HG02885 (cell line): ENCODE data around the gene LONP1.
A peak's percentile ranks its signal among the peaks of the same experiment; 100 is the strongest.
"Not testable (repeated sequence)": the region's sequence is repeated elsewhere in the genome, so short reads cannot be mapped to it uniquely, and the experiment has no call there.

Source experiments
- ATAC-seq: cut with Tn5 transposase; IDR thresholded peaks from one replicate; pipeline ENCODE4 v1.9.1; 2021; ENCODE audit warnings: mild to moderate bottlenecking; ENCODE audit not compliant: unreplicated experiment, poor library complexity

Gene LONP1, protein sequence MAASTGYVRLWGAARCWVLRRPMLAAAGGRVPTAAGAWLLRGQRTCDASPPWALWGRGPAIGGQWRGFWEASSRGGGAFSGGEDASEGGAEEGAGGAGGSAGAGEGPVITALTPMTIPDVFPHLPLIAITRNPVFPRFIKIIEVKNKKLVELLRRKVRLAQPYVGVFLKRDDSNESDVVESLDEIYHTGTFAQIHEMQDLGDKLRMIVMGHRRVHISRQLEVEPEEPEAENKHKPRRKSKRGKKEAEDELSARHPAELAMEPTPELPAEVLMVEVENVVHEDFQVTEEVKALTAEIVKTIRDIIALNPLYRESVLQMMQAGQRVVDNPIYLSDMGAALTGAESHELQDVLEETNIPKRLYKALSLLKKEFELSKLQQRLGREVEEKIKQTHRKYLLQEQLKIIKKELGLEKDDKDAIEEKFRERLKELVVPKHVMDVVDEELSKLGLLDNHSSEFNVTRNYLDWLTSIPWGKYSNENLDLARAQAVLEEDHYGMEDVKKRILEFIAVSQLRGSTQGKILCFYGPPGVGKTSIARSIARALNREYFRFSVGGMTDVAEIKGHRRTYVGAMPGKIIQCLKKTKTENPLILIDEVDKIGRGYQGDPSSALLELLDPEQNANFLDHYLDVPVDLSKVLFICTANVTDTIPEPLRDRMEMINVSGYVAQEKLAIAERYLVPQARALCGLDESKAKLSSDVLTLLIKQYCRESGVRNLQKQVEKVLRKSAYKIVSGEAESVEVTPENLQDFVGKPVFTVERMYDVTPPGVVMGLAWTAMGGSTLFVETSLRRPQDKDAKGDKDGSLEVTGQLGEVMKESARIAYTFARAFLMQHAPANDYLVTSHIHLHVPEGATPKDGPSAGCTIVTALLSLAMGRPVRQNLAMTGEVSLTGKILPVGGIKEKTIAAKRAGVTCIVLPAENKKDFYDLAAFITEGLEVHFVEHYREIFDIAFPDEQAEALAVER

DNA sequence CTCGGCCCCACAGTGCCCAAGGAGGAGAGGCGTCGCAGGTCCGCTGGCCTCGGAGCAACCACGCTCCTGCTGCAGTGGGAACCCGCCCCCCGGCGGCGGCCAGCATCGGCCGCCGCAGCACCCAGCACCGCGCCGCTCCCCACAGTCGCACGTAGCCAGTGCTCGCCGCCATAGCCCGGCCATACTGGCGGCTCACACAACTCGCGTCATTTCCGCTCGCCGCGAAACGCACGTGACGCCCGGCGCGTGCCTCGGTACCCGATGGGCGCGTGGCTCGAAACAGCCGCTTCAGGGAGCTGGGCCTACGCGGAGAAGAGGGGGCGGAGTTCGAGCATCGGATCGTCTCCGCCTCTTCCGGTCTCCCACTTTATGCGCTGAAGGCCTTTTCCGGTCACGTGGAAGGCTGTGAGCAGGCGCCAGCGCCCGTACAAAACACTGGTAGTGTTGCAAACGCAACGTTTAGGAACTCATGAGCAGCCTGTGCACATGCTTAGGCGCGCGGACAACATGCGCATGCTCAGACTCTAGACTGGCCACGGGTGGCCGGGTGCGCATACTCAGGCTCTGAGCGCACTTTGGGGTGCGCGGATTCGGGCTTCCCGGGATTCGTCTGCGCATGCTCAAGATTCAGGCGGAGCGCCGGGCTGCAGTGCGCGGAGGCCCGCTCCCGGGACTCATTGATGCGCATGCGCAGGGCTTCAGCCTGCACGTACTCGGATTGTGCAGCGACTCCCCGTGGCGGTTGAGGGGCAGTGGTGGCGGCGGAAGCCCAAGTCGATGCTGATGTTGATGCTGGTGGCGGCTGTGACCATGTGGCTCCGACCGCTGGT is at the start of gene LONP1, which contains the start of gene CATSPERD:
TSS of gene LONP1 (minus strand) at position 186 of the 830 bp plus-strand sequence. CDS start at position 172, 14 bp downstream.
TSS of gene CATSPERD (plus strand) at position 677 of the 830 bp plus-strand sequence. CDS start at position 778, 101 bp downstream.
- ATAC-seq = peak; percentile 89

DNA sequence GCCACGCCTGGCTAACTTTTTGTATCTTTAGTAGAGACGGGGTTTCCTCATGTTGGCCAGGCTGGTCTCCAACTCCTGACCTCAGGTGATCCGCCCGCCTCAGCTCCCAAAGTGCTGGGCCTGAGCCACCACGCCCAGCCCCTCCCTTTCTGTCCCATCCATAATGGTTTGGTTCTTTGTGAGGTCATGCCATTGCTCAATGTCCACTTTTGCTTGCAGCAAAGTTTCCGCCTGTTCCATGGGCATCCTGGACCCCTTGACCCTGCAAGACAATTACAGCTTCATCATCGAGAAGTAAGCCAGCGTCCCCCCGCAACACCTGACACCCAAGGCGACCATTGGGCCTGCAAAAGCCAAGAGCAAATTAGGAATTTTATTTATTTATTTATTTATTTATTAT is 48.0 kb upstream of the LONP1 start:
- no peak for ATAC-seq

DNA sequence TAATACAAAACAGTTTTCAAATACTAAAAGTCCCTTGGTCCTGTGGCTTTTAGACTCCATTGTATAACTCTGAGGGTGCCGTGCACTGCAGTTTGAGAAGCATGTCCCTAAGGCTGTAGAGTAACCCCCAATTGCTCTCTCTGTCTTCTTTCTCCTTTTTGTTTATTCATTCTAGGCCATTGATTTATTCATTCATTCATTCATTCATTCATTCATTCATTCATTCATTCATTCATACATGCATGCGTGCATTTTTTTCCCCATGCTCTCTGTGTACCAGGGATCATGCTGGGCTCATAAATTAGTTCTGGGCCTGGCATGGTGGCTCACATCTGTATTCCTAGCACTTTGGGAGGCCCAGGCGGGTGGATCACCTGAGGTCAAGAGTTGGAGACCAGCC is 45.3 kb upstream of the LONP1 start:
- ATAC-seq = no peak

GRCh38 chr19:5762608-5763217 is 42.8 kb upstream of the LONP1 start:
- ATAC-seq = no peak

DNA sequence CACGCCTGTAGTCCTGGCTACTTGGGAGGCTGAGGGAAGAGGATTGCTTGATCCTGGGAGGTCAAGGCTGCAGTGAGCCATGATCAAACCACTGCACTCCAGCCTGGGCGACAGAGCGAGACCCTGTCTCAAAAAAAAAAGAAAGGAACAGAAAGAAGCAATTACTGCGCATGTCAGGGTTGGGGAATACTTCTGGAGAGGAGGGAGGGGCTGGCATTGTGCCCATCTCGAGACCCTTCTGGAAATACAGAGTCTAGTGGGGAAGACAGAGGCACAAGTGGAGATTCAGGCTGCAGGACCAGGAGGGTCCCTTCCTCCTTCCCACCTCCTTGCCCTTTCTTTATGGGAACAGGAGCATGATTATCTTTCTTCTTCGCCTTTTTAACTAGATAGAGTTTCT is 33.8 kb upstream of the LONP1 start:
- ATAC-seq = no peak

DNA sequence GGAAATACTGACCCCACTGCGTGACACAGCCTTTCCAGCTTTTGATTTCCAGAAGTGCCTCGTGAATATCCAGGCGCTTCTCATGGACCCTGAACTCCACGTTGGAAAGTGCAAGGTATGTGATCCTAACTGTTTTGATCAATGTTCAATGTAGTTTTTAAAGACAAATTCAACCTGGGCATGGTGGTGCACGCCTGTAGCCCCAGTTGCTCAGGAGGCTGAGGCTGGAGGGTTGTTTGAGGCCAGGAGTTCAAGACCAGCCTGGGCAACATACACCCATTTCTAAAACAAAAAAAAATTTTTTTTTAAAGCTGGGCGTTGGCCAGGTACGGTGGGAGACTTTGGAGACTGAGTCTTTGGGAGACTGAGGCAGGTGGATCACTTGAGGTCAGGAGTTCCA is 31.8 kb upstream of the LONP1 start:
- no peak for ATAC-seq

DNA sequence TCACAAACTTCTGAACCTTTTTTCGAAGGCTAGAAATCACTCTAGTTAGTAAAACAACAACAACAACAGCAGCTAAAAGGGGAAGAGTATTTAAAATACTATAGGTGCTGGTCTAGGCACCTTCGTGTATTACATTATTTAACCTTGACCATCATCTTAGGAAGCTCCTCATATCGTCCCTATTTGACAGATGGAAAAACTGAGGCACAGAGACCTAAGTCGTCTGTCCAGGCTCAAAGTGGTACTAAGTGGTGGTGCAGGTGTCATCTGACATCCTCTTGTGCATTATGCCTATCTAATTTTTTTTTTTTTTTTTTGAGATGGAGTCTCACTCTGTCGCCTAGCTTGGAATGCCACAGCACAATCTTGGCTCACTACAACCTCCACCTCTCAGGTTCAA is 29.6 kb upstream of the LONP1 start:
- ATAC-seq = no peak

- not testable (repeated sequence) for ATAC-seq
Measured at GRCh38 chr19:5748920-5749319, 29.0 kb upstream of the LONP1 start.

DNA sequence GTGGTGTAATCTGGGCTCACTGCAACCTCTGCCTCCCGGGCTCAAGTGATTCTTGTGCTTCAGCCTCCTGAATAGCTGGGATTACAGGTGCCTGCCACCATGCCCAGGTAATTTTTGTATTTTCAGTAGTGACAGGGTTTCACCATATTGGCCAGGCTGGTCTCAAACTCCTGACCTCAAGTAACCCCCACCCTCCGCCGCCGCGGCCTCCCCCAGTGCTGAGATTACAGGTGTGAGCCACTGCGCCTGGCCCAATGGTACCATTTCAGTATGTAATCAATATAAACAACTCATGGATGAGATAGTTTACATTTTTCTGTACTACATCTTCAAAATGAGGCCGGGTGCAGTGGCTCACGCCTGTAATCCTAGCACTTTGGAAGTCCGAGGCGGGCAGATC is 25.1 kb upstream of the LONP1 start:
- not testable (repeated sequence) for ATAC-seq

DNA sequence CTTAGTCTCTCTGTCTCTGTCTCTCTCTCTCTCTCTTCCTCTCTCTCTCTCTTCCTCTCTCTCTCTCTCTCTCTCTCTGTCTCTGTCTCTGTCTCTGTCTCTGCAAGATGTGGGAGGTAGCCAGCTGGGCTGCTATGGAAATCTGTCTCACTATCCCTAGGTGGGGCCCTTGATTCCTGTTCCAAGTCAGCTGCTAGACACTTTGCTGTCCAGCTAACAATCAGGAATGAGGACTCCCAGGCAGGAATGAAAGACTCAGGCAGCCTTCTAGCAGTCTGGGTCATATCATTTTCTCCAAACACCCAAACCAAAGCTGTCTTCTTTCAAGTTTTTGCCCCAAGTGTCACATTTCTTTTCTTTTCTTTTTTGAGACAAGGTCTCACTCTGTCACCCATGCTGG is 23.7 kb upstream of the LONP1 start:
- ATAC-seq = no peak

DNA sequence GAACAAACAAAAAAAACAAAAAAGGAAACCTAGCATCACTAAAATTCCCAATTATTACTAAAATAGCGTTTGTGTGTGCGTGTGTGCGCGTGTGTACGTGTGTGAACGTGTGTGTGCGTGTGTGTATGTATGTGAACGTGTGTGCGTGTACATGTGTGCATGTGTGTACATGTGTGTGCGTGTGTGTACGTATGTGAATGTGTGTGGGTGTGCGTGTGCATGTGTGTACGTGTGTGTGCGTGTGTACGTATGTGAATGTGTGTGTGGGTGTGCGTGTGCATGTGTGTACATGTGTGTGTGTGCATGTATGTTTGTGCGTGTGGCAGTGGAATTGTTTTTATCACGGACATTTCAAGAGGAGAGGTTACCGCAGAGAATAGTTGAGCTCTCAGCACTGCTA is 22.1 kb upstream of the LONP1 start:
- no peak for ATAC-seq

GRCh38 chr19:5738423-5738822 is 18.5 kb upstream of the LONP1 start:
- no peak for ATAC-seq

DNA sequence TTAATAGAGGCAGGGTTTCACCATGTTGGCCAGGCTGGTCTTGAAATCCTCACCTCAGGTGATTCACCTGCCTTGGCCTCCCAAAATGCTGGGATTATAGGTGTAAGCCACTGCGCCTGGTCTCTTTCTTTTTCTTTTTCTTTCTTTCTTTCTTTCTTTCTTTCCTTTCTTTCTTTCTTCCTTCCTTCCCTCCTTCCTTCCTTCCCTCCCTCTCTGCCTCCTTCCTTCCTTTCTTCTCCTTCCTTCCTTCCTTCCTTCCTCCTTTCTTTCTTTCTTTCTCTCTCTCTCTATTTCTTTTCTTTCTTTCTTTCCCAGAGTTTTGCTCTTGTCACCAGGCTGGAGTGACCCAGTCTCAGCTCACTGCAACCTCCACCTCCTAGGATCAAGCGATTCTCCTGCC is 13.2 kb upstream of the LONP1 start:
- not testable (repeated sequence) for ATAC-seq

GRCh38 chr19:5727453-5728050 is 7.6 kb upstream of the LONP1 start:
- no peak for ATAC-seq

DNA sequence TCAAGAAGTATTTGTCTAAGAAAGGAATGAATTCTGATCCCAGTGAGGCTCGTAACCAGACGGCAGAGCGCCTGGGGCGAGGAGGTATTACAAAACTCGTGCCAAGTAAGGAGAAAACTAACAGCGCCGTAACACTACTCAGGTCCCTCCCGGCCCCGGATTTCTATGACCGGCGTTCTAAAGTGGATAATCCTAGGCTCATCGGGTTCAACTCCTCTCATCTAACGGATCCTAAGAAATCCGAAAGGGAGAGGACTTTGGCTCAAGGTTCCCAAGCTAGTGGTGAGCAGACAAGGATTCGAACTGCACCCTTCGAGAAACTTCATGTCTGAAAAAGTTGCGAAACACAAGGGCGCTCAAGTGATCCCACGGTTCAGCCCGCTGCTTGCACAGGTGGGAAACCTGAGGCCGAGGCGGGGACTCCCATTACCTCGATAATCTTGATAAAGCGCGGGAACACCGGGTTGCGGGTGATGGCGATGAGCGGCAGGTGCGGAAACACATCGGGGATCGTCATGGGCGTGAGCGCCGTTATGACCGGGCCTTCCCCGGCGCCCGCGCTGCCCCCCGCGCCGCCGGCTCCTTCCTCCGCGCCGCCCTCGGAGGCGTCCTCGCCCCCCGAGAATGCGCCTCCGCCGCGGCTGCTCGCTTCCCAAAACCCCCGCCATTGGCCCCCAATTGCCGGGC is 529 bp downstream of the LONP1 start:
- ATAC-seq = no peak

- no peak for ATAC-seq
Measured at GRCh38 chr19:5718579-5719273, 1.2 kb downstream of the LONP1 start.

GRCh38 chr19:5718037-5718578 is 1.8 kb downstream of the LONP1 start:
- no peak for ATAC-seq
